ENCODE results near the gene TBX20.

DNA sequence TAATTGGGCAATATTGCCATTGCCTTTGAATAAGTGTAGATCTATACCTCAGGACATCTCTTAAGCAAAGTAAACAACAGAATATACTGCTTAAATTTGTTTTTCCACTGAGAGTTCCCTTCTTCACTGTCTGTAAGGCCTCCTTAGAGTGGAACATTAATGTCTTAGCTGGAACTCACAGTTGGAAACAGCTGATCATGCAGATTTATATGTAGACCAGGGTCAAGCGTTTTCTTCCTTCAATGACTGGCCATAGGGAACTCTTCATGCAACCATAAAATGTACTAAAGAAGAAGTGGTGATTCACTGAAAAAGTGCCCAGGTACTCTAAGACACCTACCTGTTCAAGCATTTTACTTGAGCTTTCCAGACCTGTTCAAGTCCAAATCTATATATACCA lies 18.3 kb upstream of the TBX20 start:
- TF ChIP-seq, protein P1, sequence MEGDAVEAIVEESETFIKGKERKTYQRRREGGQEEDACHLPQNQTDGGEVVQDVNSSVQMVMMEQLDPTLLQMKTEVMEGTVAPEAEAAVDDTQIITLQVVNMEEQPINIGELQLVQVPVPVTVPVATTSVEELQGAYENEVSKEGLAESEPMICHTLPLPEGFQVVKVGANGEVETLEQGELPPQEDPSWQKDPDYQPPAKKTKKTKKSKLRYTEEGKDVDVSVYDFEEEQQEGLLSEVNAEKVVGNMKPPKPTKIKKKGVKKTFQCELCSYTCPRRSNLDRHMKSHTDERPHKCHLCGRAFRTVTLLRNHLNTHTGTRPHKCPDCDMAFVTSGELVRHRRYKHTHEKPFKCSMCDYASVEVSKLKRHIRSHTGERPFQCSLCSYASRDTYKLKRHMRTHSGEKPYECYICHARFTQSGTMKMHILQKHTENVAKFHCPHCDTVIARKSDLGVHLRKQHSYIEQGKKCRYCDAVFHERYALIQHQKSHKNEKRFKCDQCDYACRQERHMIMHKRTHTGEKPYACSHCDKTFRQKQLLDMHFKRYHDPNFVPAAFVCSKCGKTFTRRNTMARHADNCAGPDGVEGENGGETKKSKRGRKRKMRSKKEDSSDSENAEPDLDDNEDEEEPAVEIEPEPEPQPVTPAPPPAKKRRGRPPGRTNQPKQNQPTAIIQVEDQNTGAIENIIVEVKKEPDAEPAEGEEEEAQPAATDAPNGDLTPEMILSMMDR (IDR thresholded peaks at IDR 0.05; ENCODE audit: poor library complexity): no peak
- no peak for TF ChIP-seq EZH2 (IDR thresholded peaks at IDR 0.05; ENCODE audit: borderline replicate concordance)

Data from hepatocyte (in vitro differentiated cells).